HEK293 (cell line): Measurements from ENCODE around the gene KCTD12.

Experiments
- CTCF ChIP-seq: fragments of 450-650 bp; formaldehyde crosslinking; IDR thresholded peaks from 2 replicates; pipeline ENCODE4 v1.5.1; 2016; ENCODE audit warnings: missing biosample characterization, missing genetic modification characterization
- PBX3 ChIP-seq: sonication (generic); formaldehyde crosslinking; IDR thresholded peaks from 2 replicates; pipeline ENCODE4 v1.8.1; 2022; ENCODE audit warnings: mild to moderate bottlenecking, moderate library complexity, missing genetic modification reagents
- REST ChIP-seq: fragments of 450-650 bp; formaldehyde crosslinking; IDR thresholded peaks from 2 replicates; pipeline ENCODE4 v1.5.1; 2016; ENCODE audit warnings: missing biosample characterization, missing genetic modification characterization
- ZNF133 ChIP-seq: fragments of 450-650 bp; formaldehyde crosslinking; IDR thresholded peaks from 2 replicates; pipeline ENCODE4 v1.5.1; 2016; ENCODE audit warnings: missing biosample characterization, missing genetic modification characterization
- ZNF416 ChIP-seq: fragments of 450-650 bp; formaldehyde crosslinking; IDR thresholded peaks from 2 replicates; pipeline ENCODE4 v1.5.1; 2016; ENCODE audit warnings: missing biosample characterization, missing genetic modification characterization
- ZNF548 ChIP-seq: fragments of 450-650 bp; formaldehyde crosslinking; IDR thresholded peaks from 2 replicates; pipeline ENCODE4 v1.5.1; 2016; ENCODE audit warnings: missing biosample characterization, missing genetic modification characterization
- ZNF639 ChIP-seq: fragments of 450-650 bp; formaldehyde crosslinking; IDR thresholded peaks from 2 replicates; pipeline ENCODE4 v1.5.1; 2016; ENCODE audit warnings: missing biosample characterization, missing genetic modification characterization
- TF ChIP-seq, protein P1 (sequence below): fragments of 450-650 bp; formaldehyde crosslinking; IDR thresholded peaks from 2 replicates; pipeline ENCODE4 v1.5.1; 2016; ENCODE audit warnings: missing biosample characterization, missing genetic modification characterization
- TF ChIP-seq, protein P2 (sequence below): fragments of 450-650 bp; formaldehyde crosslinking; IDR thresholded peaks from 2 replicates; pipeline ENCODE4 v1.5.1; 2017; ENCODE audit warnings: missing biosample characterization, missing genetic modification characterization

DNA sequence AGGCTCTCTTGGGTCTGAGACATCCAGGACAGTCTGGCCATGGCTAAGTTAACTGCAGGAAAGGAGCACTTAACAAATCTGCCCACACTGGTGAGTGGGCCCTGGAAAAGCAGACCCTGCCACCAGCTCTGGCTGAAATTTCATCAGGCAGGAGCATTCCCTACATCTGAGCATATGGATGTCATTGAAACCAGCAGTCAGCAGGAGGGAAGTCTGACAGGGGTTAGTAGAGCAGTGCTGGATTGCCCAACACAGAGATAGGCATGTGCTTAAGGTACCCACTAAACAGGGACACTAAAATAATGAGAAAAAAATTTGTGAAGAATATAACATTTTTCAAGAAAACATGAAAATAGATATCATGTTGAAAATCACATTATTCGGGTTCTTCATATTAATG is 48.5 kb upstream of the KCTD12 start:
- TF ChIP-seq ZNF548 (tag by site-specific recombination) (no peak), ZNF639 (tag by site-specific recombination) (no peak), CTCF (tag by site-specific recombination) (no peak), ZNF133 (no peak), ZNF416 (tag by site-specific recombination) (no peak), REST (tag by site-specific recombination) (no peak), PBX3 (CRISPR knock-in tag) (no peak)
- TF ChIP-seq, protein P1, sequence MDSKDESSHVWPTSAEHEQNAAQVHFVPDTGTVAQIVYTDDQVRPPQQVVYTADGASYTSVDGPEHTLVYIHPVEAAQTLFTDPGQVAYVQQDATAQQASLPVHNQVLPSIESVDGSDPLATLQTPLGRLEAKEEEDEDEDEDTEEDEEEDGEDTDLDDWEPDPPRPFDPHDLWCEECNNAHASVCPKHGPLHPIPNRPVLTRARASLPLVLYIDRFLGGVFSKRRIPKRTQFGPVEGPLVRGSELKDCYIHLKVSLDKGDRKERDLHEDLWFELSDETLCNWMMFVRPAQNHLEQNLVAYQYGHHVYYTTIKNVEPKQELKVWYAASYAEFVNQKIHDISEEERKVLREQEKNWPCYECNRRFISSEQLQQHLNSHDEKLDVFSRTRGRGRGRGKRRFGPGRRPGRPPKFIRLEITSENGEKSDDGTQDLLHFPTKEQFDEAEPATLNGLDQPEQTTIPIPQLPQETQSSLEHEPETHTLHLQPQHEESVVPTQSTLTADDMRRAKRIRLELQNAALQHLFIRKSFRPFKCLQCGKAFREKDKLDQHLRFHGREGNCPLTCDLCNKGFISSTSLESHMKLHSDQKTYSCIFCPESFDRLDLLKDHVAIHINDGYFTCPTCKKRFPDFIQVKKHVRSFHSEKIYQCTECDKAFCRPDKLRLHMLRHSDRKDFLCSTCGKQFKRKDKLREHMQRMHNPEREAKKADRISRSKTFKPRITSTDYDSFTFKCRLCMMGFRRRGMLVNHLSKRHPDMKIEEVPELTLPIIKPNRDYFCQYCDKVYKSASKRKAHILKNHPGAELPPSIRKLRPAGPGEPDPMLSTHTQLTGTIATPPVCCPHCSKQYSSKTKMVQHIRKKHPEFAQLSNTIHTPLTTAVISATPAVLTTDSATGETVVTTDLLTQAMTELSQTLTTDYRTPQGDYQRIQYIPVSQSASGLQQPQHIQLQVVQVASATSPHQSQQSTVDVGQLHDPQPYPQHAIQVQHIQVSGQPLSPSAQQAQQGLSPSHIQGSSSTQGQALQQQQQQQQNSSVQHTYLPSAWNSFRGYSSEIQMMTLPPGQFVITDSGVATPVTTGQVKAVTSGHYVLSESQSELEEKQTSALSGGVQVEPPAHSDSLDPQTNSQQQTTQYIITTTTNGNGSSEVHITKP (tag by site-specific recombination), result no peak
- TF ChIP-seq, protein P2, sequence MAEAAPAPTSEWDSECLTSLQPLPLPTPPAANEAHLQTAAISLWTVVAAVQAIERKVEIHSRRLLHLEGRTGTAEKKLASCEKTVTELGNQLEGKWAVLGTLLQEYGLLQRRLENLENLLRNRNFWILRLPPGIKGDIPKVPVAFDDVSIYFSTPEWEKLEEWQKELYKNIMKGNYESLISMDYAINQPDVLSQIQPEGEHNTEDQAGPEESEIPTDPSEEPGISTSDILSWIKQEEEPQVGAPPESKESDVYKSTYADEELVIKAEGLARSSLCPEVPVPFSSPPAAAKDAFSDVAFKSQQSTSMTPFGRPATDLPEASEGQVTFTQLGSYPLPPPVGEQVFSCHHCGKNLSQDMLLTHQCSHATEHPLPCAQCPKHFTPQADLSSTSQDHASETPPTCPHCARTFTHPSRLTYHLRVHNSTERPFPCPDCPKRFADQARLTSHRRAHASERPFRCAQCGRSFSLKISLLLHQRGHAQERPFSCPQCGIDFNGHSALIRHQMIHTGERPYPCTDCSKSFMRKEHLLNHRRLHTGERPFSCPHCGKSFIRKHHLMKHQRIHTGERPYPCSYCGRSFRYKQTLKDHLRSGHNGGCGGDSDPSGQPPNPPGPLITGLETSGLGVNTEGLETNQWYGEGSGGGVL, result no peak
